ENCODE measurements around the gene RGS19.

- TF ChIP-seq ZBTB33 (IDR thresholded peaks at IDR 0.05; ENCODE audit: borderline replicate concordance, low read depth) (no peak), CTCF (IDR thresholded peaks at IDR 0.05) (no peak), GABPA (IDR thresholded peaks at IDR 0.05; ENCODE audit: low read depth) (no peak), MAX (IDR thresholded peaks at IDR 0.05; ENCODE audit: low read depth) (no peak), POLR2AphosphoS5 (IDR thresholded peaks at IDR 0.05; ENCODE audit: low read depth, low read length) (no peak), YY1 (IDR thresholded peaks at IDR 0.05; ENCODE audit: low read depth) (no peak), FOXJ3 (CRISPR knock-in tag; IDR thresholded peaks at IDR 0.05) (no peak), USF2 (IDR thresholded peaks at IDR 0.05; ENCODE audit: borderline replicate concordance, low read depth, low read length) (no peak), USF1 (IDR thresholded peaks at IDR 0.05; ENCODE audit: borderline replicate concordance, low read depth) (no peak), JUND (IDR thresholded peaks at IDR 0.05) (no peak), SIN3A (IDR thresholded peaks at IDR 0.05; ENCODE audit: borderline replicate concordance, low read depth, low read length) (no peak), CHD2 (IDR thresholded peaks at IDR 0.05; ENCODE audit: low read length, partially characterized antibody) (no peak), PBX3 (IDR thresholded peaks at IDR 0.05) (no peak)
Observed at GRCh38 chr20:64100946-64101688, 21.8 kb upstream of the RGS19 start.

All from SK-N-SH (cell line).